ENCODE results near the gene SLC25A18.

SLC25A18 gene

GRCh38 chr22:17549183-17549582 is 14.1 kb upstream of the SLC25A18 start:
- no peak for DNase-seq
- H3K4me1 ChIP-seq (ENCODE audit: low read length), result no peaks in the 10 kb centered on the region
- H3K9me3 ChIP-seq (replicated peaks; ENCODE audit: insufficient read depth, low read length), result no peaks in the 10 kb centered on the region
- H3K4me2 ChIP-seq (ENCODE audit: low read depth, low read length), result no peak overlapping the region
- H3K79me2 ChIP-seq (ENCODE audit: low read length), result no peaks in the 10 kb centered on the region
- H4K20me1 ChIP-seq (ENCODE audit: insufficient read depth, low read length), result no peaks in the 10 kb centered on the region
- H2AFZ ChIP-seq (ENCODE audit: low read length), result no peak overlapping the region
- H3K9ac ChIP-seq (ENCODE audit: low read length), result no peak overlapping the region
- H3F3A ChIP-seq (ENCODE audit: insufficient read depth, low read length), result no peaks in the 10 kb centered on the region
- H3K9me2 ChIP-seq (replicated peaks; ENCODE audit: insufficient read depth, low read length), result no peaks in the 10 kb centered on the region
- no peaks in the 10 kb centered on the region for H3K36me3 ChIP-seq (replicated peaks; ENCODE audit: insufficient read depth, low read length)
- no peak overlapping the region for H3K27ac ChIP-seq (ENCODE audit: low read length)
- TF ChIP-seq EZH2phosphoT487 (IDR thresholded peaks at IDR 0.05; ENCODE audit: low read length) (no peak), CTCF (IDR thresholded peaks at IDR 0.05; ENCODE audit: low read length) (no peak), EZH2 (optimal IDR thresholded peaks at IDR 0.05; ENCODE audit: low read depth, low read length) (no peak)
- no peak overlapping the region for H3K4me3 ChIP-seq (ENCODE audit: low read length)
- no peaks in the 10 kb centered on the region for H3K27me3 ChIP-seq (replicated peaks; ENCODE audit: insufficient read depth, low read length)

GRCh38 chr22:17549655-17550054 is 13.6 kb upstream of the SLC25A18 start:
- Histone ChIP-seq H3K36me3 (replicated peaks; ENCODE audit: insufficient read depth, low read length) (no peaks in the 10 kb centered on the region), H4K20me1 (ENCODE audit: insufficient read depth, low read length) (no peaks in the 10 kb centered on the region), H3K9me2 (replicated peaks; ENCODE audit: insufficient read depth, low read length) (no peaks in the 10 kb centered on the region), H3F3A (ENCODE audit: insufficient read depth, low read length) (no peaks in the 10 kb centered on the region), H3K27me3 (replicated peaks; ENCODE audit: insufficient read depth, low read length) (no peaks in the 10 kb centered on the region), H3K27ac (ENCODE audit: low read length) (no peak overlapping the region), H3K79me2 (ENCODE audit: low read length) (no peaks in the 10 kb centered on the region), H3K4me3 (ENCODE audit: low read length) (no peak overlapping the region), H3K9ac (ENCODE audit: low read length) (no peak overlapping the region), H2AFZ (ENCODE audit: low read length) (no peak overlapping the region), H3K9me3 (replicated peaks; ENCODE audit: insufficient read depth, low read length) (no peaks in the 10 kb centered on the region), H3K4me2 (ENCODE audit: low read depth, low read length) (no peak overlapping the region), H3K4me1 (ENCODE audit: low read length) (no peaks in the 10 kb centered on the region)
- DNase-seq, result no peak
- TF ChIP-seq EZH2phosphoT487 (IDR thresholded peaks at IDR 0.05; ENCODE audit: low read length) (no peak), CTCF (IDR thresholded peaks at IDR 0.05; ENCODE audit: low read length) (no peak), EZH2 (optimal IDR thresholded peaks at IDR 0.05; ENCODE audit: low read depth, low read length) (no peak)

GRCh38 chr22:17552737-17553136 is 10.6 kb upstream of the SLC25A18 start:
- Histone ChIP-seq H3K4me2 (ENCODE audit: low read depth, low read length) (no peak overlapping the region), H3K27me3 (replicated peaks; ENCODE audit: insufficient read depth, low read length) (no peaks in the 10 kb centered on the region), H3K79me2 (ENCODE audit: low read length) (no peaks in the 10 kb centered on the region), H3K36me3 (replicated peaks; ENCODE audit: insufficient read depth, low read length) (no peaks in the 10 kb centered on the region), H2AFZ (ENCODE audit: low read length) (no peak overlapping the region), H3F3A (ENCODE audit: insufficient read depth, low read length) (no peaks in the 10 kb centered on the region), H3K4me1 (ENCODE audit: low read length) (no peaks in the 10 kb centered on the region), H4K20me1 (ENCODE audit: insufficient read depth, low read length) (no peaks in the 10 kb centered on the region), H3K9me3 (replicated peaks; ENCODE audit: insufficient read depth, low read length) (no peaks in the 10 kb centered on the region), H3K4me3 (ENCODE audit: low read length) (no peak overlapping the region), H3K9ac (ENCODE audit: low read length) (no peak overlapping the region), H3K9me2 (replicated peaks; ENCODE audit: insufficient read depth, low read length) (no peaks in the 10 kb centered on the region), H3K27ac (ENCODE audit: low read length) (no peak overlapping the region)
- no peak for DNase-seq
- TF ChIP-seq EZH2phosphoT487 (IDR thresholded peaks at IDR 0.05; ENCODE audit: low read length) (no peak), EZH2 (optimal IDR thresholded peaks at IDR 0.05; ENCODE audit: low read depth, low read length) (no peak), CTCF (IDR thresholded peaks at IDR 0.05; ENCODE audit: low read length) (no peak)

Measured in MM.1S (cell line).